GM21529 (cell line): Measurements from ENCODE around the gene GNL3.
"Not testable (repeated sequence)": the region's sequence is repeated elsewhere in the genome, so short reads cannot be mapped to it uniquely, and the experiment has no call there.

Source experiments
- ATAC-seq: cut with Tn5 transposase; IDR thresholded peaks from one replicate; pipeline ENCODE4 v1.9.1; 2021; ENCODE audit not compliant: unreplicated experiment

GNL3 gene

GRCh38 chr3:52719618-52720017, 33.8 kb downstream of the GNL3 start:
- no peak for ATAC-seq

- ATAC-seq, result no peak
Observed at GRCh38 chr3:52721002-52721729, 35.3 kb downstream of the GNL3 start.

- ATAC-seq, result no peak
Observed at GRCh38 chr3:52721730-52722008, 35.8 kb downstream of the GNL3 start.

GRCh38 chr3:52722491-52722890, 36.7 kb downstream of the GNL3 start:
- ATAC-seq, result no peak

- ATAC-seq, result no peak
Observed at GRCh38 chr3:52723935-52724334, 38.1 kb downstream of the GNL3 start.

- no peak for ATAC-seq
Observed at GRCh38 chr3:52724511-52724910, 38.7 kb downstream of the GNL3 start.

- ATAC-seq, result not testable (repeated sequence)
Observed at GRCh38 chr3:52728753-52729152, 42.9 kb downstream of the GNL3 start.

- ATAC-seq, result no peak
Observed at GRCh38 chr3:52730681-52731080, 44.8 kb downstream of the GNL3 start.

GRCh38 chr3:52731590-52731989, 45.8 kb downstream of the GNL3 start:
- no peak for ATAC-seq

GRCh38 chr3:52733256-52733891, 47.5 kb downstream of the GNL3 start:
- no peak for ATAC-seq

GRCh38 chr3:52739730-52740129, 53.9 kb downstream of the GNL3 start:
- no peak for ATAC-seq

- ATAC-seq, result no peak
Observed at GRCh38 chr3:52742418-52743041, 56.7 kb downstream of the GNL3 start.

GRCh38 chr3:52743152-52743551, 57.3 kb downstream of the GNL3 start:
- ATAC-seq, result no peak

- ATAC-seq, result no peak
Observed at GRCh38 chr3:52743721-52744120, 57.9 kb downstream of the GNL3 start.
